Cardiac septum (tissue), 1 donor: ENCODE data around the gene TNRC6C. TPM values are rescaled to one million over a fixed set of nuclear protein-coding genes. Genes with fewer than 3 reads are reported as not detected.
"Not testable (repeated sequence)": the region's sequence is repeated elsewhere in the genome, so short reads cannot be mapped to it uniquely, and the experiment has no call there.

Source experiments
- DNase-seq: peaks from one replicate; pipeline ENCODE4 v3.0.0-alpha.2; 2020; ENCODE audit warnings: low spot score
- intact Hi-C: fragments of 100-400 bp; cut with DNase I; formaldehyde crosslinking; loops from one replicate; pipeline ENCODE4 v1.14.0; 2022
- total RNA-seq: library from RNA; stranded (reverse); fragmentation: NEBNext Ultra II Directional; extraction: Animal tissue kit (Norgen Biotek cat#: 25700); gene quantifications from one replicate; pipeline ENCODE4 v1.2.1, GENCODE V29; 2021
- donor health status: DM: no; HTN: no; CAD: no.

The TNRC6C gene
- total RNA-seq, 1 donor from 2014 or later: 17.8 TPM

DNA sequence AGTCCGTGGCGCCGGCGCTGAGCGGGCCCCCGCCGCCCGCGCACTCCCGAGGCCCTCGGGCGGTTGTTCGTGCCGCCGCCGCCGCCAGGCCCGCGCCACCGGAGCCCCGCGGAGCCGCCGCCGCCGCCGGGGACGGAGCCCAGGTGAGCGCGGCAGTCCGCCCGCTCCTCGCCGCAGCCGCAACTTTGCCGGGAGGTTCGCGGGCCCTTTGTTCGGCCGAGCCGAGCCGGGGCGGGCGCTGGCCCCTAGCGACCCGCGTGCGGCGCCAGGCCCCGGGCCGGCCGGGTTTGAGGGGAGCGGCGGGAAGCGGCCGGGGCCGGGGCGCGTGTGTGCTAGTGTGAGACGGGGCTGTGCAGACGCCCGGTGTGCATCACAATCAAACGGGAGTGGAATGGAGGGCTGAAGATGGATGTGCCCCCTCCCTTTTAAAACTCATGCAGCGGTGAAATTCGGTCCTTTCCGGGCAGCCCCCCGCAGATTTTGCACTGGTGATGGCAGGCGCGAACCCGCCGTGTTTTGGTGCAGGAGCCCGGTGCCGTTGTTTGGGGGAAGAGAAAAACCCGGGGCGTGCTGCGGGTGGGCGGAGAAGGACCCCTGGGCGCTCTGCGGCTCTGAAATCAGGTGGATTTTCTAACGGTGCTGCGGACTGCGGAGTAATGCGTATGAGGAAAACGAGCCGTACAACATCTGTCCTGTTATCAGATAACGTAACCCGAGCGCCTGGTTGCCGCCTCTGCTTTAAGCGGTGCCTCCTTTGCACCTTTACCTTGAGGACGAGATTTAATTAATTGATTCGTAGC is 823 bp downstream of the TNRC6C start:
- DNase-seq: no peak
- intact Hi-C loops: loop anchor here (5.0 kb wide), 2 partner anchors 38 to 77 kb away; no protein-coding TSS in a partner anchor

GRCh38 chr17:77959926-77960521 is 1.5 kb downstream of the TNRC6C start:
- intact Hi-C loops: loop anchor here (5.0 kb wide), 2 partner anchors 37 to 78 kb away; no protein-coding TSS in a partner anchor
- no peak for DNase-seq

GRCh38 chr17:77961741-77962140 is 3.2 kb downstream of the TNRC6C start:
- intact Hi-C loops: no loop called here
- no peak for DNase-seq

GRCh38 chr17:77962348-77962747 is 3.8 kb downstream of the TNRC6C start:
- DNase-seq: no peak
- intact Hi-C loops: no loop called here

DNA sequence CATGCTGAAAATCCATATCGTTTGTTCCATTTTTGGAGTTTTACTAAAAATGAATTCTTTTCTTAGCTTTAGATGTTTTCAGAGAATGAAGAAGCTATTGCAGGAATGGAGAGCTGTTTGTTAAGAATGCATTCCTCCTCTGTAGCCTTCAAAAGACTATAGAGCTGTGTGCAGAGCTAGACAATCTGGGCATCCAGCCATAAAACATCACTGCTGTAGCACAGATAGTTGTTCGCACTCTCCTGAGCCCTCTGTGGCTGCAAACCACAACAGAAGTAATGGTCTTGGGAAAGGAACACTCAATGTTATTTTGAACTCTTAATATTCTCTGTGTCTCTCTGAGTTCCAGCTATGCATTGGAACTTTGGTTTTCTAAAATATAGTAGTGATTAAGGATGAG is 4.9 kb downstream of the TNRC6C start:
- intact Hi-C loops: no loop called here
- DNase-seq: no peak

- DNase-seq: no peak
- intact Hi-C loops: no loop called here
Observed at GRCh38 chr17:77965352-77965751, 6.8 kb downstream of the TNRC6C start.

- intact Hi-C loops: no loop called here
Observed at GRCh38 chr17:77966476-77966875, 8.0 kb downstream of the TNRC6C start.

GRCh38 chr17:77968788-77969187 is 10.3 kb downstream of the TNRC6C start:
- intact Hi-C loops: no loop called here
- DNase-seq: no peak

More at GRCh38 chr17:77966476-77966875, 8.0 kb downstream of the TNRC6C start:
- no peak for DNase-seq

- intact Hi-C loops, DNase-seq: not testable (repeated sequence)
Observed at GRCh38 chr17:77972271-77972670, 13.8 kb downstream of the TNRC6C start.

GRCh38 chr17:77973953-77974352 is 15.4 kb downstream of the TNRC6C start:
- no peak for DNase-seq
- intact Hi-C loops: no loop called here

DNA sequence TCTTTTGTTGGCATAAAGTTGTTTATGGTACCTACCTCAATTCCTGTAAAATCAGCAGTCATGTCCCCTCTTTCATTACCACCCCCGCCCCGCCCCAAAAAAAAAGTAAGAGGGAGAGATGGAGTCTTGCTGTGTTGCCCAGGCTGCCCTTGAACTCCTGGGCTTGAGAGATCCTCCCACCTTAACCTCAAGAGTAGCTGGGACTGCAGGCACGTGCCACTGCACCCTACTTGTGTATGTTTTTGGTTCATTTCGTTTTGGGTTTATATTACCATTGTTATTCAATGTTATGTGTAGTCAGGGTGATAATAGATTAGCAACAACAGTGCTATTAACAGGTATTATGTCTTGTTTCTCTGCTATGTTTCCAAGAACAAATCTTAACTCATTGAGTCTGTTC is 15.9 kb downstream of the TNRC6C start:
- intact Hi-C loops: no loop called here
- DNase-seq: no peak

- intact Hi-C loops, DNase-seq: not testable (repeated sequence)
Observed at GRCh38 chr17:77982430-77982829, 23.9 kb downstream of the TNRC6C start.

GRCh38 chr17:77990301-77990700 is 31.8 kb downstream of the TNRC6C start:
- no peak for DNase-seq
- intact Hi-C loops: no loop called here

- DNase-seq, intact Hi-C loops: not testable (repeated sequence)
Observed at GRCh38 chr17:77993735-77994134, 35.2 kb downstream of the TNRC6C start.

- intact Hi-C loops: loop anchor here (5.0 kb wide), 1 partner anchor 38 kb away; the partner anchor contains the start of gene TNRC6C
Observed at GRCh38 chr17:77995146-77995852, 36.8 kb downstream of the TNRC6C start.

GRCh38 chr17:77996256-77996655 is 37.8 kb downstream of the TNRC6C start:
- no peak for DNase-seq
- intact Hi-C loops: loop anchor here (5.0 kb wide), 1 partner anchor 39 kb away; the partner anchor contains the start of gene TNRC6C

More at GRCh38 chr17:77995146-77995852, 36.8 kb downstream of the TNRC6C start:
- peak; percentile 79 for DNase-seq

DNA sequence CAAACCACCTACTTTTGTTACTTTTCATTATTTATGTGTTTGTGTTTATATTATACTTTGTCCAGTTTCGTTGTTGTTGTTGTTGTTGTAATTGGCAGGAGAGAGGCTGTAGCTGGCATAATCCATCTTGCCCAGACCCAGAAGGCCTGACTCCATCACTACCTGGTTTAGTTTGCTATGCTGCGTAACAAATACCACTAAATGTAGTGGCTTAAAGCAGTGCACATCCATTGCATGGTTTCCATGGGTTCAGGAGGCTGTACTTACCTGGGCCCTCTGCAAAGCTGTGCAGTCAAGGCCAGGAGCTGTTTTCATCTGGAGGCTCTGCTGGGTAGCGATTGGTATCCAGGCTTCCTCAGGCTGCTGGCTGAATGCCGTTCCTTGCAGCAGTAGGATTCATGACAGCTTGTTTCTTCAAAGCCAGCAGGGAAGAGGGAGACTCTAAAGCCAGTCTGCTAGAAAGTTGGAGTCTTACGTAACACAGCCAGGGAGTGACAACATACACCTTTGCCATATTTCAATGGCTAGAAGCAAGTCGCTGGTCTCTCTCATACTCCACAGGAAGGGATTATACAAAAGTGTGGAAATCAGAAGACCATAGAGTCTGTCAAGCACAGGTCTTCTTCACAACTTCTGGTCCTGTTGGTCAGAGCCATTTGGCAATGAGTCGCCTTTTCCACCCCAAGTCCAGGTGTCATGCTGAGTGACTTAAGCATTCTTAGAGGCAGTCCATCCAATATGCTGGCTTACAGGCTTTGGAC is 41.1 kb downstream of the TNRC6C start:
- no peak for DNase-seq
- intact Hi-C loops: loop anchor here (5.0 kb wide), 1 partner anchor 42 kb away; the partner anchor contains the start of gene TNRC6C

DNA sequence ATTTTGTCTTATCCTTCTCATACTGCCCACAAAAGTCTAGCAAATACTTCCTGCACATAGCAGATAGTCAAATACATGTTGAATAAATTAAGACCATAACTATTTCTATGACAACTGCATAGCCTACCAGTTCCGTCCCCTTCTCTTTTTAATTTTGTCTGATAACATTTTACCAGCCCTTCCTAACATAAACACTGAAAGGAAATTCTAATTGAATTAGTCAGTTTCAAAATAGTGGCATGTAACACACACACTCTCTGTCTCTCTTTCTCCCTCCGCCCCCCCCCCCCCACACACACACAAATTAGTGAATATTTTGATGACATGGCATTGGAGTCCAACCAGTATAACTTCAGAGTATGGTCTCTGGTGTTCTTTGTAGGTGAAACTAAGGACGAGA is 41.8 kb downstream of the TNRC6C start:
- no peak for DNase-seq
- intact Hi-C loops: no loop called here

GRCh38 chr17:78001182-78001581 is 42.7 kb downstream of the TNRC6C start:
- DNase-seq: no peak
- intact Hi-C loops: no loop called here
